Fibroblast of the aortic adventitia (primary cell): Measurements from ENCODE around the gene TRAPPC6A. TPM values are rescaled to one million over a fixed set of nuclear protein-coding genes. Genes with fewer than 3 reads are reported as not detected.

Experiments used
- DNase-seq: peaks from one replicate; pipeline ENCODE4 v3.0.0-alpha.2; 2010; ENCODE audit warnings: low read depth
- H3K4me3 ChIP-seq: 2 replicates; pipeline ENCODE4 v1.5.1; 2011; ENCODE audit warnings: low read depth, mild to moderate bottlenecking, control low read depth, low read length, moderate library complexity
- total RNA-seq: library from RNA; depleted of rRNA; stranded (reverse); fragments of >200 nt; gene quantifications from 2 replicates; pipeline ENCODE4 v1.2.3, GENCODE V29; 2012; ENCODE audit warnings: low replicate concordance
- TF ChIP-seq, protein P1 (sequence below): IDR thresholded peaks from 2 replicates; pipeline ENCODE4 v1.5.1; 2011; ENCODE audit warnings: mild to moderate bottlenecking, low read length, control low read depth, inconsistent platforms; ENCODE audit not compliant: insufficient read depth

TRAPPC6A gene
- total RNA-seq, 1 donor, result 6.9 TPM

DNA sequence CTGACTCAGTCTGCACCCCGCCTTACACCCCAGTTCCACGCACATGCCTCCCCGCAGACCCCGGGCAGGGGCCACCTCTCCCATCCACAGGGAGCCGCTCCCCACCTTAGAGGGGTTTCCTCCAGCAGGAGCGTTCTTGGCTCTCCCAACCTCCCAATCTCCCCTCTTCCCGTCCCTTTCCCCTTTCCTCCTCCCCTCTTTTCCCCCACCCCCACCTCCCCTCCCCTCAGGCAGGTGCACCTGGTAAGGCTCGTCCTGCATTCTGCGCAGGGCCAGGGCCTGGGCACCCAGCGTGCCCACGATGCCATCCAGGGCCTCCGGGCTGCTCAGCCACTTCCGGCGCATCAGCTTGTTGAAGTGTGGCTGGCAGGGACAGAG lies 39.9 kb upstream of the TRAPPC6A start:
- DNase-seq, result no peak
- TF ChIP-seq, protein P1, sequence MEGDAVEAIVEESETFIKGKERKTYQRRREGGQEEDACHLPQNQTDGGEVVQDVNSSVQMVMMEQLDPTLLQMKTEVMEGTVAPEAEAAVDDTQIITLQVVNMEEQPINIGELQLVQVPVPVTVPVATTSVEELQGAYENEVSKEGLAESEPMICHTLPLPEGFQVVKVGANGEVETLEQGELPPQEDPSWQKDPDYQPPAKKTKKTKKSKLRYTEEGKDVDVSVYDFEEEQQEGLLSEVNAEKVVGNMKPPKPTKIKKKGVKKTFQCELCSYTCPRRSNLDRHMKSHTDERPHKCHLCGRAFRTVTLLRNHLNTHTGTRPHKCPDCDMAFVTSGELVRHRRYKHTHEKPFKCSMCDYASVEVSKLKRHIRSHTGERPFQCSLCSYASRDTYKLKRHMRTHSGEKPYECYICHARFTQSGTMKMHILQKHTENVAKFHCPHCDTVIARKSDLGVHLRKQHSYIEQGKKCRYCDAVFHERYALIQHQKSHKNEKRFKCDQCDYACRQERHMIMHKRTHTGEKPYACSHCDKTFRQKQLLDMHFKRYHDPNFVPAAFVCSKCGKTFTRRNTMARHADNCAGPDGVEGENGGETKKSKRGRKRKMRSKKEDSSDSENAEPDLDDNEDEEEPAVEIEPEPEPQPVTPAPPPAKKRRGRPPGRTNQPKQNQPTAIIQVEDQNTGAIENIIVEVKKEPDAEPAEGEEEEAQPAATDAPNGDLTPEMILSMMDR, result no peak
- no peak overlapping the region for H3K4me3 ChIP-seq

GRCh38 chr19:45217193-45217956 lies 39.3 kb upstream of the TRAPPC6A start:
- no peak for DNase-seq

GRCh38 chr19:45216667-45217066 lies 38.6 kb upstream of the TRAPPC6A start:
- H3K4me3 ChIP-seq, result no peak overlapping the region
- peak; percentile 58 for DNase-seq
- TF ChIP-seq, protein P1, result no peak

More at GRCh38 chr19:45217193-45217956, 39.3 kb upstream of the TRAPPC6A start:
- H3K4me3 ChIP-seq, result peak overlapping the region; percentile 3
- TF ChIP-seq, protein P1, result no peak

DNA sequence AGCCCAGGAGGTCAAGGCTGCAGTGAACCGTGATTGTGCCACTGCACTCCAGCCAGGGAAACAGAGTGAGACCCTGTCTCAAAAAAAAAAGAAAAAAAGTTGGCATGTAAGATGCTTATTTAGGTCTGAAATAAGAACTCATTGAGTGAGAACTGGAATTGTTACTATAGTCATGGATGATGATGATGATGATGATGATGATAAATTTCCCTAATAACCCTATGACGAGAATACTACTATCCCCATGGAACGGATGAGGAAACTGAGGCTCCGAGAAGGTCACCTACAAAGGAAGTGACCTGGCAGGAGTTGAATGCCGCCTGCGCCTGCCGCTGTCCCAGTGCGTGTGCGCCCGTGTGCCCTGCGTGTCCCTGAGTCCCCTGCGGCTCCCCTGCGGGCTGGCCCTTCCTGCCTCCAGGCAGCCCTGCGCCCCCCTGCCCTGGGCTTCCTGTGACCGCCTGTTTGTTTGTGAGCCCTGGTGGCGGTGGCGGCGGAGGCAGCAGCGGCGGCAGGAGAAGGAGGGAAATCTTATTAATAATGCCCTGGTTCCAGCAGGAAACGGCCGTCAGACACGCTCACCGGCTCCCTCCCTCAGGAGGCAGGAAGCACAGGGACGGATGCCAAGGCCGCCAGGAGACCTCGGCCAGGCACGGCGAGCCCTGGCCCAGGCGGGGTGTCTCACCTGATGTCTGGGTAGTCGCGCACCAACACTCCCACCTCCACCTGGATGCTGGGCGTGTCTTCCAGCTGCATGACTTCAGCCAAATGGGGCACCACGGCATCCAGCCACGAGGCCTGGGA lies 37.6 kb upstream of the TRAPPC6A start:
- TF ChIP-seq, protein P1, result no peak
- H3K4me3 ChIP-seq, result no peak overlapping the region
- DNase-seq, result no peak

DNA sequence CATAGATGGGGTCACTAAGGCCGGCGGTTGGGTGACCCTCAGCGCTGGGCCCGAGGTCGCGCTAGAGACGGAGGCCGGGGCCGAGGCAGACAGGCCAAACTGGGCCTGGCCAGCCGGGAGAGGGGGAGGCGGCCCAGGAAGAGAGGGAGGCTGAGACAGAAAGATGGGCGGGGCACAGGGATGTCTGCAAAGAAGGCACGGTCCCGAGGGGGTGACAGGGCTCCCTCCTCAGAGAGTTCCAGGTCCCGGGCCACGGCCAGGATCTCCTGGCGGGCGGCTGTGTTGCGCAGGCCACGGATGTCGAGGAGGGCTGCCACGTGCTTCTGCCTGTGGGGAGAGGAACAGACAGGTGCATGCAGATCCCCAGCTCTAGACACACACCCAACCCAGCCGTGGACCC lies 35.0 kb upstream of the TRAPPC6A start:
- no peak overlapping the region for H3K4me3 ChIP-seq
- no peak for DNase-seq
- TF ChIP-seq, protein P1, result no peak

DNA sequence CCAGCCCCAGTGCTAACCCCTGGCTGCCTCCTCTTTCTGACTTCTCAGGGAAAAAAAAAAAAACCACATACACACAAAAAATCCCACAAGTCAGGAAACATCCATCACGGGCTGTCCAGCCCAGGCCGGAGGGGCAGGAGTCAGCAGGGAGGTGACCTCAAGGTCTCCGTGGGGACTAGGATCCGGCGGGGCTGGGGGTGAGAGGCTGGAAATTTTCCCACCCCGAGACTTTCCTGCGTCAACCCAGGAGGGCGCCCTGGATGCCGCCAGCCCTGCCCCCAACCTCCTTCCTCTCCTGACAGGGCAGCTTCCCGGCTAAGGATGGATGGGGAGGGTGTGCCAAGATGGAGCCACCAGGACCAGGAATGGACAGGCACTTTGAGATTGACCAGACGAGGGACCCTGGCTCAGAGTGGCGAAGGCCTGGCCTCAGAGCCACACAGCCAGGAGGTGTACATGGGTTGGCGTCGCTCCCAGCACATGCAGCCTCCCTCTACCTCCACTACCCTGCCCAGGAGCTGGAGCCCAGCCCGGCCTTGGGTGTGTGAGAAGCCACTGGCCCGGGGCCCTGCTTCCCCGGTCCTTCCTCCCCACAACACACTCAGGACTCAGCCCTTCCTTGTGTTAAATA lies 33.8 kb upstream of the TRAPPC6A start:
- peak; percentile 46 for DNase-seq
- H3K4me3 ChIP-seq, result no peak overlapping the region
- TF ChIP-seq, protein P1, result no peak
